ENCODE results near the gene AAGAB.

Gene AAGAB

GRCh38 chr15:67180035-67180434 lies 74.4 kb downstream of the AAGAB start:
- Histone ChIP-seq H3K79me2 (ENCODE audit: low read length) (no peaks in the 10 kb centered on the region), H3K36me3 (replicated peaks; ENCODE audit: insufficient read depth, low read length) (no peaks in the 10 kb centered on the region), H2AFZ (ENCODE audit: low read length) (no peak overlapping the region), H3K4me1 (ENCODE audit: low read length) (peaks cover 6% of the 10 kb centered on the region), H3K4me2 (ENCODE audit: low read depth, low read length) (no peak overlapping the region), H3F3A (ENCODE audit: insufficient read depth, low read length) (no peaks in the 10 kb centered on the region), H3K27me3 (replicated peaks; ENCODE audit: insufficient read depth, low read length) (no peaks in the 10 kb centered on the region), H3K9me3 (replicated peaks; ENCODE audit: insufficient read depth, low read length) (no peaks in the 10 kb centered on the region), H3K4me3 (ENCODE audit: low read length) (no peak overlapping the region), H3K9ac (ENCODE audit: low read length) (no peak overlapping the region), H3K27ac (ENCODE audit: low read length) (no peak overlapping the region), H3K9me2 (replicated peaks; ENCODE audit: insufficient read depth, low read length) (no peaks in the 10 kb centered on the region), H4K20me1 (ENCODE audit: insufficient read depth, low read length) (no peaks in the 10 kb centered on the region)
- TF ChIP-seq EZH2phosphoT487 (IDR thresholded peaks at IDR 0.05; ENCODE audit: low read length) (no peak), EZH2 (optimal IDR thresholded peaks at IDR 0.05; ENCODE audit: low read depth, low read length) (no peak)
- TF ChIP-seq, protein P1, sequence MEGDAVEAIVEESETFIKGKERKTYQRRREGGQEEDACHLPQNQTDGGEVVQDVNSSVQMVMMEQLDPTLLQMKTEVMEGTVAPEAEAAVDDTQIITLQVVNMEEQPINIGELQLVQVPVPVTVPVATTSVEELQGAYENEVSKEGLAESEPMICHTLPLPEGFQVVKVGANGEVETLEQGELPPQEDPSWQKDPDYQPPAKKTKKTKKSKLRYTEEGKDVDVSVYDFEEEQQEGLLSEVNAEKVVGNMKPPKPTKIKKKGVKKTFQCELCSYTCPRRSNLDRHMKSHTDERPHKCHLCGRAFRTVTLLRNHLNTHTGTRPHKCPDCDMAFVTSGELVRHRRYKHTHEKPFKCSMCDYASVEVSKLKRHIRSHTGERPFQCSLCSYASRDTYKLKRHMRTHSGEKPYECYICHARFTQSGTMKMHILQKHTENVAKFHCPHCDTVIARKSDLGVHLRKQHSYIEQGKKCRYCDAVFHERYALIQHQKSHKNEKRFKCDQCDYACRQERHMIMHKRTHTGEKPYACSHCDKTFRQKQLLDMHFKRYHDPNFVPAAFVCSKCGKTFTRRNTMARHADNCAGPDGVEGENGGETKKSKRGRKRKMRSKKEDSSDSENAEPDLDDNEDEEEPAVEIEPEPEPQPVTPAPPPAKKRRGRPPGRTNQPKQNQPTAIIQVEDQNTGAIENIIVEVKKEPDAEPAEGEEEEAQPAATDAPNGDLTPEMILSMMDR (IDR thresholded peaks at IDR 0.05; ENCODE audit: low read length): no peak
- DNase-seq: no peak

GRCh38 chr15:67179411-67179995 lies 75.0 kb downstream of the AAGAB start:
- TF ChIP-seq, protein P1 (IDR thresholded peaks at IDR 0.05; ENCODE audit: low read length): no peak
- no peak for TF ChIP-seq EZH2 (optimal IDR thresholded peaks at IDR 0.05; ENCODE audit: low read depth, low read length)
- TF ChIP-seq EZH2phosphoT487 (IDR thresholded peaks at IDR 0.05; ENCODE audit: low read length): no peak
- no peak overlapping the region for H3K4me2 ChIP-seq (ENCODE audit: low read depth, low read length)
- no peaks in the 10 kb centered on the region for H3K27me3 ChIP-seq (replicated peaks; ENCODE audit: insufficient read depth, low read length)
- H3K36me3 ChIP-seq (replicated peaks; ENCODE audit: insufficient read depth, low read length): no peaks in the 10 kb centered on the region
- H2AFZ ChIP-seq (ENCODE audit: low read length): no peak overlapping the region
- no peaks in the 10 kb centered on the region for H3F3A ChIP-seq (ENCODE audit: insufficient read depth, low read length)
- no peak overlapping the region for H3K4me3 ChIP-seq (ENCODE audit: low read length)
- H3K9me3 ChIP-seq (replicated peaks; ENCODE audit: insufficient read depth, low read length): no peaks in the 10 kb centered on the region
- H3K4me1 ChIP-seq (ENCODE audit: low read length): peaks cover 11% of the 10 kb centered on the region
- H3K9ac ChIP-seq (ENCODE audit: low read length): no peak overlapping the region
- H4K20me1 ChIP-seq (ENCODE audit: insufficient read depth, low read length): no peaks in the 10 kb centered on the region
- no peak overlapping the region for H3K27ac ChIP-seq (ENCODE audit: low read length)
- DNase-seq: no peak
- H3K79me2 ChIP-seq (ENCODE audit: low read length): no peaks in the 10 kb centered on the region
- no peaks in the 10 kb centered on the region for H3K9me2 ChIP-seq (replicated peaks; ENCODE audit: insufficient read depth, low read length)

- TF ChIP-seq EZH2phosphoT487 (IDR thresholded peaks at IDR 0.05; ENCODE audit: low read length) (no peak), EZH2 (optimal IDR thresholded peaks at IDR 0.05; ENCODE audit: low read depth, low read length) (no peak)
- TF ChIP-seq, protein P1 (IDR thresholded peaks at IDR 0.05; ENCODE audit: low read length): no peak
- H2AFZ ChIP-seq (ENCODE audit: low read length): no peak overlapping the region
- no peaks in the 10 kb centered on the region for H4K20me1 ChIP-seq (ENCODE audit: insufficient read depth, low read length)
- DNase-seq: no peak
- no peaks in the 10 kb centered on the region for H3K27me3 ChIP-seq (replicated peaks; ENCODE audit: insufficient read depth, low read length)
- no peak overlapping the region for H3K27ac ChIP-seq (ENCODE audit: low read length)
- no peaks in the 10 kb centered on the region for H3K9me3 ChIP-seq (replicated peaks; ENCODE audit: insufficient read depth, low read length)
- H3K36me3 ChIP-seq (replicated peaks; ENCODE audit: insufficient read depth, low read length): no peaks in the 10 kb centered on the region
- H3K9me2 ChIP-seq (replicated peaks; ENCODE audit: insufficient read depth, low read length): no peaks in the 10 kb centered on the region
- no peak overlapping the region for H3K4me3 ChIP-seq (ENCODE audit: low read length)
- peaks cover 17% of the 10 kb centered on the region for H3K4me1 ChIP-seq (ENCODE audit: low read length)
- no peak overlapping the region for H3K4me2 ChIP-seq (ENCODE audit: low read depth, low read length)
- H3F3A ChIP-seq (ENCODE audit: insufficient read depth, low read length): no peaks in the 10 kb centered on the region
- H3K79me2 ChIP-seq (ENCODE audit: low read length): no peaks in the 10 kb centered on the region
- H3K9ac ChIP-seq (ENCODE audit: low read length): no peak overlapping the region
Measured at GRCh38 chr15:67178569-67179210, 75.8 kb downstream of the AAGAB start.
